GM18519 (cell line): ENCODE results near the gene HCAR2.
A peak's percentile ranks its signal among the peaks of the same experiment; 100 is the strongest.
"Not testable (repeated sequence)": the region's sequence is repeated elsewhere in the genome, so short reads cannot be mapped to it uniquely, and the experiment has no call there.

ENCODE experiments used
- ATAC-seq: cut with Tn5 transposase; IDR thresholded peaks from one replicate; pipeline ENCODE4 v1.9.1; 2021; ENCODE audit warnings: mild to moderate bottlenecking, moderate library complexity; ENCODE audit not compliant: unreplicated experiment, low FRiP score

Gene HCAR2

GRCh38 chr12:122702890-122703611 is at the start of gene HCAR2:
Gene HCAR2, minus strand, starts transcription at chr12:122703357. Its CDS starts 74 bp downstream, at chr12:122703283.
- not testable (repeated sequence) for ATAC-seq

GRCh38 chr12:122752464-122753318 is 49.5 kb upstream of the HCAR2 start, which contains the start of gene DENR:
Gene DENR, plus strand, starts transcription at chr12:122752824. Its CDS starts 878 bp downstream, at chr12:122753702.
- peak; percentile 86 for ATAC-seq

- ATAC-seq: not testable (repeated sequence)
Measured at GRCh38 chr12:122750781-122751515, 47.8 kb upstream of the HCAR2 start.

- no peak for ATAC-seq
Measured at GRCh38 chr12:122749569-122750332, 46.6 kb upstream of the HCAR2 start.

GRCh38 chr12:122747224-122748135 is 44.3 kb upstream of the HCAR2 start:
- ATAC-seq: no peak

- no peak for ATAC-seq
Measured at GRCh38 chr12:122743895-122744525, 40.9 kb upstream of the HCAR2 start.

- ATAC-seq: no peak
Measured at GRCh38 chr12:122740351-122740750, 37.2 kb upstream of the HCAR2 start.

- ATAC-seq: no peak
Measured at GRCh38 chr12:122738571-122738970, 35.4 kb upstream of the HCAR2 start.

GRCh38 chr12:122732611-122733010 is 29.5 kb upstream of the HCAR2 start:
- ATAC-seq: no peak

GRCh38 chr12:122732170-122732569 is 29.0 kb upstream of the HCAR2 start:
- no peak for ATAC-seq

- ATAC-seq: no peak
Measured at GRCh38 chr12:122730215-122731014, 27.3 kb upstream of the HCAR2 start, which contains the start of gene HCAR1. Gene HCAR1, minus strand, starts transcription at chr12:122730844. Its CDS starts 505 bp downstream, at chr12:122730339.

GRCh38 chr12:122729583-122730214 is 26.5 kb upstream of the HCAR2 start:
- ATAC-seq: no peak

- no peak for ATAC-seq
Measured at GRCh38 chr12:122726080-122726558, 23.0 kb upstream of the HCAR2 start.

- no peak for ATAC-seq
Measured at GRCh38 chr12:122725452-122726079, 22.4 kb upstream of the HCAR2 start.

- no peak for ATAC-seq
Measured at GRCh38 chr12:122724641-122725243, 21.6 kb upstream of the HCAR2 start.

GRCh38 chr12:122722387-122722786 is 19.2 kb upstream of the HCAR2 start:
- no peak for ATAC-seq
